HEK293 (cell line): ENCODE measurements around the gene RBM19.

Experiments used
- CTCF ChIA-PET: fragments of 350-600 bp; formaldehyde crosslinking; extraction: SDS; loops from one replicate; lab custom pipeline; 2021; ENCODE audit warnings: antibody characterized with exemption; lab: Yijun Ruan, JAX
- POLR2A ChIA-PET: fragments of 300-600 bp; formaldehyde crosslinking; extraction: SDS; loops from one replicate; lab custom pipeline; 2020; ENCODE audit warnings: antibody characterized with exemption, inconsistent platforms; lab: Yijun Ruan, JAX
- H3K27ac ChIP-seq: fragments of 200-500 bp; sonication (Bioruptor generic); 2 replicates; pipeline ENCODE4 v1.5.1; 2014; ENCODE audit warnings: low read depth, low read length, control low read depth, inconsistent platforms; ENCODE audit errors: extremely low read depth
- H3K36me3 ChIP-seq, 2 experiments: fragments of 200-500 bp in 1 of 2; sonication (Bioruptor generic) in 1 of 2; 1 replicate in 1 of 2; 2 replicates in 1 of 2; pipeline ENCODE4 v1.5.1; 2014 to 2017; ENCODE audit warnings: inconsistent platforms in 2 of 2, low read length in 2 of 2; ENCODE audit not compliant: control insufficient read depth in 2 of 2, insufficient read depth in 1 of 2
- H3K4me1 ChIP-seq: fragments of 200-500 bp; sonication (Bioruptor generic); 2 replicates; pipeline ENCODE4 v1.5.1; 2014; ENCODE audit warnings: mild to moderate bottlenecking, low read length, inconsistent platforms; ENCODE audit not compliant: control insufficient read depth, insufficient read depth
- H3K4me3 ChIP-seq: 2 replicates; pipeline ENCODE4 v1.5.1; 2011; ENCODE audit warnings: low read depth, mild to moderate bottlenecking, control low read depth, low read length, moderate library complexity
- H3K9me3 ChIP-seq: fragments of 200-500 bp; sonication (Bioruptor generic); 2 replicates; pipeline ENCODE4 v1.5.1; 2014; ENCODE audit warnings: low read depth, low read length, inconsistent platforms; ENCODE audit not compliant: control insufficient read depth, insufficient read depth
- BCL11B ChIP-seq: fragments of 450-650 bp; formaldehyde crosslinking; IDR thresholded peaks from 2 replicates; pipeline ENCODE4 v1.5.1; 2016; ENCODE audit warnings: low read depth, missing biosample characterization, missing genetic modification characterization
- HOXC10 ChIP-seq: sonication (generic); formaldehyde crosslinking; IDR thresholded peaks from 2 replicates; pipeline ENCODE4 v1.8.1; 2023; ENCODE audit warnings: mild to moderate bottlenecking, missing genetic modification reagents
- PRDM10 ChIP-seq: fragments of 450-650 bp; formaldehyde crosslinking; IDR thresholded peaks from 2 replicates; pipeline ENCODE4 v1.5.1; 2016; ENCODE audit warnings: missing biosample characterization, missing genetic modification characterization
- ZBTB48 ChIP-seq: fragments of 450-650 bp; formaldehyde crosslinking; IDR thresholded peaks from 2 replicates; pipeline ENCODE4 v1.5.1; 2016; ENCODE audit warnings: missing biosample characterization, missing genetic modification characterization
- ZNF140 ChIP-seq: fragments of 450-650 bp; formaldehyde crosslinking; IDR thresholded peaks from 2 replicates; pipeline ENCODE4 v1.5.1; 2016; ENCODE audit warnings: missing biosample characterization, missing genetic modification characterization
- ZNF157 ChIP-seq: fragments of 450-650 bp; formaldehyde crosslinking; IDR thresholded peaks from 2 replicates; pipeline ENCODE4 v1.5.1; 2016; ENCODE audit warnings: missing biosample characterization, missing genetic modification characterization
- ZNF18 ChIP-seq: fragments of 450-650 bp; formaldehyde crosslinking; IDR thresholded peaks from 2 replicates; pipeline ENCODE4 v1.5.1; 2016; ENCODE audit warnings: missing biosample characterization, missing genetic modification characterization
- ZNF221 ChIP-seq: fragments of 450-650 bp; formaldehyde crosslinking; IDR thresholded peaks from 2 replicates; pipeline ENCODE4 v1.5.1; 2017; ENCODE audit warnings: missing biosample characterization, missing genetic modification characterization, borderline replicate concordance
- ZNF398 ChIP-seq: fragments of 450-650 bp; formaldehyde crosslinking; IDR thresholded peaks from 2 replicates; pipeline ENCODE4 v1.5.1; 2017; ENCODE audit warnings: missing biosample characterization, missing genetic modification characterization
- ZNF48 ChIP-seq: fragments of 450-650 bp; formaldehyde crosslinking; IDR thresholded peaks from 2 replicates; pipeline ENCODE4 v1.5.1; 2016; ENCODE audit warnings: missing biosample characterization, missing genetic modification characterization
- ZNF610 ChIP-seq: fragments of 450-650 bp; formaldehyde crosslinking; IDR thresholded peaks from 2 replicates; pipeline ENCODE4 v1.5.1; 2016; ENCODE audit warnings: missing biosample characterization, missing genetic modification characterization, borderline replicate concordance
- ZNF626 ChIP-seq: fragments of 450-650 bp; sonication (Bioruptor Pico); formaldehyde crosslinking; IDR thresholded peaks from 2 replicates; pipeline ENCODE4 v1.5.1; 2018; ENCODE audit warnings: missing biosample characterization, missing genetic modification characterization, inconsistent platforms
- ZNF701 ChIP-seq: fragments of 450-650 bp; formaldehyde crosslinking; IDR thresholded peaks from 2 replicates; pipeline ENCODE4 v1.5.1; 2016; ENCODE audit warnings: missing biosample characterization, missing genetic modification characterization
- ZNF707 ChIP-seq: fragments of 450-650 bp; formaldehyde crosslinking; IDR thresholded peaks from 2 replicates; pipeline ENCODE4 v1.5.1; 2016; ENCODE audit warnings: missing biosample characterization, missing genetic modification characterization
- ZNF830 ChIP-seq: fragments of 450-650 bp; IDR thresholded peaks from 2 replicates; pipeline ENCODE4 v1.5.0; 2018; ENCODE audit warnings: missing biosample characterization, missing genetic modification characterization, low read depth, mild to moderate bottlenecking, moderate library complexity
- ZSCAN23 ChIP-seq: fragments of 450-650 bp; formaldehyde crosslinking; IDR thresholded peaks from 2 replicates; pipeline ENCODE4 v1.5.1; 2016; ENCODE audit warnings: missing biosample characterization, missing genetic modification characterization
- ZSCAN5A ChIP-seq: fragments of 450-650 bp; formaldehyde crosslinking; IDR thresholded peaks from 2 replicates; pipeline ENCODE4 v1.5.1; 2016; ENCODE audit warnings: missing biosample characterization, missing genetic modification characterization

RBM19 gene

GRCh38 chr12:114003286-114003685 is 37.2 kb upstream of the RBM19 start (continued):
- TF ChIP-seq ZNF398 (tag by site-specific recombination) (no peak), ZNF157 (tag by site-specific recombination) (no peak), BCL11B (tag by site-specific recombination) (no peak), ZNF221 (tag by site-specific recombination) (no peak)

GRCh38 chr12:114001511-114002340 is 35.6 kb upstream of the RBM19 start:
- no peaks in the 10 kb centered on the region for H3K36me3 ChIP-seq
- ChIA-PET CTCF (interaction anchor here (1.4 kb wide), 1 partner anchor 21 kb away, joined by 3 read pairs; no protein-coding TSS in a partner anchor), POLR2A (no interaction called here)
- H3K4me3 ChIP-seq, result no peak overlapping the region
- no peaks in the 10 kb centered on the region for H3K4me1 ChIP-seq
- H3K9me3 ChIP-seq, result no peaks in the 10 kb centered on the region
- TF ChIP-seq ZNF610 (tag by site-specific recombination) (no peak), PRDM10 (tag by site-specific recombination) (no peak), ZBTB48 (no peak), HOXC10 (no peak), ZNF707 (tag by site-specific recombination) (no peak), ZNF48 (tag by site-specific recombination) (no peak), ZSCAN5A (tag by site-specific recombination) (no peak), ZSCAN23 (tag by site-specific recombination) (no peak), ZNF140 (no peak), ZNF830 (tag by site-specific recombination) (no peak), ZNF701 (tag by site-specific recombination) (no peak), ZNF626 (tag by site-specific recombination) (no peak), ZNF18 (no peak)
- H3K27ac ChIP-seq, result no peak overlapping the region
